Adrenal gland (tissue), 5 donors: ENCODE data around the gene ASXL1.

Experiments used
- CTCF ChIP-seq, 6 experiments: fragments of 450-650 bp in 4 of 6; fragments of 200-600 bp in 2 of 6; sonication (generic) in 1 of 6; IDR thresholded peaks; 1 replicate in 5 of 6; 2 replicates in 1 of 6; pipeline versions ENCODE4 v1.5.1 to v1.8.0; 2016 to 2021; ENCODE audit warnings: antibody characterized with exemption in 6 of 6, mild to moderate bottlenecking in 2 of 6, moderate library complexity in 1 of 6
- POLR2A ChIP-seq, 2 donors: fragments of 450-650 bp; IDR thresholded peaks; one replicate each; pipeline ENCODE4 v1.6.1; 2017; ENCODE audit warnings: antibody characterized with exemption in 2 of 2, mild to moderate bottlenecking in 2 of 2, moderate library complexity in 1 of 2
- donor health status: DM: no; HTN: no; CAD: no.

GRCh38 chr20:32457479-32457986, 99.4 kb downstream of the ASXL1 start:
- peak in 1 of 6 experiments; percentile 2 for TF ChIP-seq CTCF (IDR thresholded peaks at IDR 0.05)
- TF ChIP-seq POLR2A (IDR thresholded peaks at IDR 0.05), result no peak
